Upper lobe of left lung (tissue), 6 donors: Measurements from ENCODE around the gene TENM3. TPM values are rescaled to one million over a fixed set of nuclear protein-coding genes. Genes with fewer than 3 reads are reported as not detected.

ENCODE experiments used
- ATAC-seq, 2 donors: fragments of 200-7000 bp; cut with Tn5 transposase; one replicate each; pipeline ENCODE4 v1.9.1; 2022; ENCODE audit warnings: mild to moderate bottlenecking in 2 of 2, moderate library complexity in 2 of 2; ENCODE audit not compliant: low FRiP score in 2 of 2
- DNase-seq, 2 donors: peaks; one replicate each; pipeline ENCODE4 v3.0.0-alpha.2; 2019 to 2020
- H3K27ac ChIP-seq, 4 donors: fragments of 200-600 bp; sonication (generic); one replicate each; pipeline ENCODE4 v1.5.1; 2016 to 2019
- H3K27me3 ChIP-seq, 4 donors: fragments of 200-600 bp; sonication (generic); one replicate each; pipeline ENCODE4 v1.5.1; 2017 to 2019
- H3K36me3 ChIP-seq, 4 donors: fragments of 200-600 bp; sonication (generic); one replicate each; pipeline ENCODE4 v1.5.1; 2016 to 2019
- H3K4me1 ChIP-seq, 4 donors: fragments of 200-600 bp; sonication (generic); one replicate each; pipeline ENCODE4 v1.5.1; 2018 to 2019
- H3K4me3 ChIP-seq, 4 donors: fragments of 200-600 bp; sonication (generic); one replicate each; pipeline ENCODE4 v1.5.1; 2017 to 2019; ENCODE audit warnings: mild to moderate bottlenecking in 2 of 4, moderate library complexity in 1 of 4
- H3K9me3 ChIP-seq, 4 donors: fragments of 200-600 bp; sonication (generic); one replicate each; pipeline ENCODE4 v1.5.1; 2018 to 2019
- EP300 ChIP-seq, 4 donors: sonication (generic); formaldehyde crosslinking; IDR thresholded peaks; one replicate each; pipeline ENCODE4 v1.5.1; 2017; ENCODE audit warnings: antibody characterized with exemption in 4 of 4, control low read depth in 2 of 4
- POLR2A ChIP-seq, 4 donors: fragments of 450-650 bp; IDR thresholded peaks; one replicate each; pipeline ENCODE4 v1.5.1; 2016 to 2017; ENCODE audit warnings: antibody characterized with exemption in 4 of 4, mild to moderate bottlenecking in 2 of 4
- POLR2AphosphoS5 ChIP-seq, 2 donors: sonication (generic); formaldehyde crosslinking; IDR thresholded peaks; one replicate each; pipeline ENCODE4 v1.5.1; 2017; ENCODE audit warnings: antibody characterized with exemption in 2 of 2
- WGBS, 2 donors: methylation state at CpG; one replicate each; pipeline ENCODE4 v1.1.5; 2017 to 2018; 5-methylcytosine and 5-hydroxymethylcytosine counted together
- total RNA-seq, 6 donors: library from RNA; depleted of rRNA in 4 of 6; stranded (reverse); fragments of >200 nt in 4 of 6; gene quantifications; one replicate each; pipeline versions ENCODE4 v1.1.0 to v1.2.1, GENCODE V29; 2016 to 2021
- TF ChIP-seq, protein P1 (sequence below), 6 experiments: fragments of 450-650 bp in 4 of 6; fragments of 200-600 bp in 2 of 6; sonication (generic) in 2 of 6; IDR thresholded peaks; one replicate each; pipeline ENCODE4 v1.5.1; 2016 to 2019; ENCODE audit warnings: antibody characterized with exemption in 6 of 6
- donor health status: DM: no; HTN: no; CAD: no; lungs with moderate emphysema.
- donor health status: DM: no; HTN: yes; CAD: no; lungs with severe emphysema.

Gene TENM3
- total RNA-seq, 6 donors from 2014 or later: 0.33 to 7.1 (median 1.1) TPM

DNA sequence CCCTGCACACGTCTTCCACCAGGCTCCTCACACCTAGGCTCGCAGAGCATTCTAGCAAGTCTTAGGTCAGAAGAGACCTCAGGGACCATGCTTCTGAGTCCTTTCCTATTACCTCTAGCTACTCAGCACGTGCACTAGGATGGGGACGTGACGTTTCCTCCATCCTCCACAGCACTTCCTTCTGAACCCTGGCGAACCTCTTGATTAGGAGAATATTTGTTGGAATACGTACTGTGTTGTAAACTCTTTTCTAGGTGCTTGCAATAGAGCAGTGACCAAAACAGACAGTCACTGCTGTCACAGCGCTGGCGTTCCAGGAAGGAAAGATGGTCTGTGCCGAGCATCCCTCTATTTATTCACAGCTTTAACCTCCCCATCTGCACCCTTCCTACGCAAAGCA is 12.9 kb upstream of the TENM3 start:
- H3K4me1 ChIP-seq: no peaks in the 10 kb centered on the region
- 74 to 77% methylated on average over 11 of the region's 11 CpGs for WGBS, 2 donors
- H3K27ac ChIP-seq: no peak overlapping the region
- no peaks in the 10 kb centered on the region for H3K36me3 ChIP-seq
- H3K27me3 ChIP-seq: no peaks in the 10 kb centered on the region
- H3K9me3 ChIP-seq: no peaks in the 10 kb centered on the region
- TF ChIP-seq, protein P1, sequence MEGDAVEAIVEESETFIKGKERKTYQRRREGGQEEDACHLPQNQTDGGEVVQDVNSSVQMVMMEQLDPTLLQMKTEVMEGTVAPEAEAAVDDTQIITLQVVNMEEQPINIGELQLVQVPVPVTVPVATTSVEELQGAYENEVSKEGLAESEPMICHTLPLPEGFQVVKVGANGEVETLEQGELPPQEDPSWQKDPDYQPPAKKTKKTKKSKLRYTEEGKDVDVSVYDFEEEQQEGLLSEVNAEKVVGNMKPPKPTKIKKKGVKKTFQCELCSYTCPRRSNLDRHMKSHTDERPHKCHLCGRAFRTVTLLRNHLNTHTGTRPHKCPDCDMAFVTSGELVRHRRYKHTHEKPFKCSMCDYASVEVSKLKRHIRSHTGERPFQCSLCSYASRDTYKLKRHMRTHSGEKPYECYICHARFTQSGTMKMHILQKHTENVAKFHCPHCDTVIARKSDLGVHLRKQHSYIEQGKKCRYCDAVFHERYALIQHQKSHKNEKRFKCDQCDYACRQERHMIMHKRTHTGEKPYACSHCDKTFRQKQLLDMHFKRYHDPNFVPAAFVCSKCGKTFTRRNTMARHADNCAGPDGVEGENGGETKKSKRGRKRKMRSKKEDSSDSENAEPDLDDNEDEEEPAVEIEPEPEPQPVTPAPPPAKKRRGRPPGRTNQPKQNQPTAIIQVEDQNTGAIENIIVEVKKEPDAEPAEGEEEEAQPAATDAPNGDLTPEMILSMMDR (IDR thresholded peaks at IDR 0.05): no peak
- TF ChIP-seq POLR2A (IDR thresholded peaks at IDR 0.05) (no peak), EP300 (IDR thresholded peaks at IDR 0.05) (no peak), POLR2AphosphoS5 (IDR thresholded peaks at IDR 0.05) (no peak)
- ATAC-seq: no peak
- no peak overlapping the region for H3K4me3 ChIP-seq
- DNase-seq: no peak

DNA sequence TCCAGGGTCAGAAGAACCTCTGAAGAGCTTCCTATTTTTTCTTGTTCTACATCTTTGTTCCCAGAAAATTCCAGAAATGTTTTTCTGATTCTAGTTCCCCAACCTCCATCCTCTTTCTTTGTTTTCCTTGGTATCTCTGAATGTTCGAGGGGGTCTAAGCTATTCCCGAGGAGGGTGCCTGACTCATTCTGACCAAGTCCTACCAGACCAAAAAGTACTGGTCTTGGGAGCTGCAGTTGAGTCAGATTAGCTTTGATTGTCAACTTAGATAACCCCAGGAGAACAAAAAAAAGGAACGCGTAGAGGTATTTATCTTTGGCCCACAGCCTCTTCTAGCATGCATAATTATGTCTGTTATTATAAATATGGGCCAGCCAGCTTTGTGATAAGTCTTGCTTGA is 12.1 kb upstream of the TENM3 start:
- H3K36me3 ChIP-seq: no peaks in the 10 kb centered on the region
- ATAC-seq (no peak), DNase-seq (no peak)
- no peaks in the 10 kb centered on the region for H3K9me3 ChIP-seq
- no peak overlapping the region for H3K4me3 ChIP-seq
- H3K27ac ChIP-seq: no peak overlapping the region
- H3K4me1 ChIP-seq: no peaks in the 10 kb centered on the region
- H3K27me3 ChIP-seq: no peaks in the 10 kb centered on the region
- 65 to 73% methylated on average over 4 of the region's 4 CpGs for WGBS, 2 donors
- TF ChIP-seq, protein P1 (IDR thresholded peaks at IDR 0.05): no peak
- TF ChIP-seq EP300 (IDR thresholded peaks at IDR 0.05) (no peak), POLR2A (IDR thresholded peaks at IDR 0.05) (no peak), POLR2AphosphoS5 (IDR thresholded peaks at IDR 0.05) (no peak)

DNA sequence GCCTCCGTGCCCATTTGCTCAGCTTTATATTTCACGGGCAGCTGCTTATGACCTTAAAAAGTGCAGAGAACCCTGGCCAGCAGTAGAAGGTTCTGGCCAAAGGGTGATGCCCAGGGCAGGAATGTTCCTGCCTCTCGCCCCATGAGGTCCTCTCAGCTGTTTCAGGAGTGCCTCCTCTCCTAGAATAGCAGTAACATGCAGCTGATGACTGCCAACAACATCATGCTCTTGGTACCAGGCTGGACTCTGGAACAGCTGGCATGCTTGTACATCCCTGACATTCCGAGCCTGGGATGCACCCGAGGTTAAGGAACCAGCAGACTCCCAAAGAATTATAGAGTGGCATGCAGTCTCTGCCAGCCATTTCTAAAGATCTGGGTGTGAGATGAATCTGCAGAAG is 11.7 kb upstream of the TENM3 start:
- H3K36me3 ChIP-seq: no peaks in the 10 kb centered on the region
- H3K9me3 ChIP-seq: no peaks in the 10 kb centered on the region
- H3K4me3 ChIP-seq: no peak overlapping the region
- H3K27me3 ChIP-seq: no peaks in the 10 kb centered on the region
- H3K27ac ChIP-seq: no peak overlapping the region
- ATAC-seq (no peak), DNase-seq (no peak)
- no peaks in the 10 kb centered on the region for H3K4me1 ChIP-seq
- TF ChIP-seq EP300 (IDR thresholded peaks at IDR 0.05): no peak
- TF ChIP-seq, protein P1 (IDR thresholded peaks at IDR 0.05): no peak
- TF ChIP-seq POLR2AphosphoS5 (IDR thresholded peaks at IDR 0.05): no peak
- no peak for TF ChIP-seq POLR2A (IDR thresholded peaks at IDR 0.05)
- 72 to 75% methylated on average over 5 of the region's 5 CpGs for WGBS, 2 donors

DNA sequence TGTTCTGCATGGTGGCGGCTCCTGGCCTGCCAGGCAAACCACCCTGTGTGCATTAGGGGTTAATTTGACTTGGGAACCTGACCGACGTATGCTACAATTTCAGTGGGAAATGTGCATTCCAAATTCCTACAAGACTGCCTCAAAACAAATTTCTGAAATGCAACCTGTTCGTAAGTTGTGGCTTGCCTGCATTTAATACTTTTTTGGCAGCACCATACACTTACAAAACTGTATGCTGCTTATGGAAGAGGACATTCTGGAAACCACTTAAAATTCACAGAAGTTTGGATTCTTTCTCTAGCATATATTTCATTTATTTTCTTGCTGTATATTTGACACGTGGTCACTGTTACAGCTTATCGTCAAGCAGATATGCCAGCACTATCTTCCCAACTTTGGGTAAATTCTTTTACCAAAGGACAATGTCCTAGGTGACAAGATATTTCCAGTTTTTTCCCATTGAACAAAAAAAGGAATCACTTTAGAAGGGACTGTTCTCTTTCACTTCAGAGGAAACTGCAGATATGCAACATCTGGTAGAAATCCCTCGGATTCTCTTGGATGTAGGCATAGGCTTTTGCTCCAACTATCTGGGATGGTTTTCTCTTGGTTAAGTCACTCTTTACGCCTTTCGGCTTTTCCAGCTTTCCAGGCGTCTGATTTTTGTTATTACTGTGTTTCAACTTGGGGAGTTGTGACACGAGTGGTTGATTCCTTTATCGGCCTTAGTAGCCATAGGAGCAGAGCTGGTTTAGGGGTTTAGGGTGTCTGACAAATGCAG is 9.7 kb upstream of the TENM3 start:
- 76 to 80% methylated on average over 12 of the region's 12 CpGs for WGBS, 2 donors
- no peaks in the 10 kb centered on the region for H3K27me3 ChIP-seq
- no peak for ATAC-seq
- H3K9me3 ChIP-seq: no peaks in the 10 kb centered on the region
- H3K36me3 ChIP-seq: no peaks in the 10 kb centered on the region
- TF ChIP-seq POLR2AphosphoS5 (IDR thresholded peaks at IDR 0.05) (no peak), POLR2A (IDR thresholded peaks at IDR 0.05) (no peak)
- DNase-seq: no peak
- no peak overlapping the region for H3K4me3 ChIP-seq
- no peaks in the 10 kb centered on the region for H3K4me1 ChIP-seq
- no peak overlapping the region for H3K27ac ChIP-seq

DNA sequence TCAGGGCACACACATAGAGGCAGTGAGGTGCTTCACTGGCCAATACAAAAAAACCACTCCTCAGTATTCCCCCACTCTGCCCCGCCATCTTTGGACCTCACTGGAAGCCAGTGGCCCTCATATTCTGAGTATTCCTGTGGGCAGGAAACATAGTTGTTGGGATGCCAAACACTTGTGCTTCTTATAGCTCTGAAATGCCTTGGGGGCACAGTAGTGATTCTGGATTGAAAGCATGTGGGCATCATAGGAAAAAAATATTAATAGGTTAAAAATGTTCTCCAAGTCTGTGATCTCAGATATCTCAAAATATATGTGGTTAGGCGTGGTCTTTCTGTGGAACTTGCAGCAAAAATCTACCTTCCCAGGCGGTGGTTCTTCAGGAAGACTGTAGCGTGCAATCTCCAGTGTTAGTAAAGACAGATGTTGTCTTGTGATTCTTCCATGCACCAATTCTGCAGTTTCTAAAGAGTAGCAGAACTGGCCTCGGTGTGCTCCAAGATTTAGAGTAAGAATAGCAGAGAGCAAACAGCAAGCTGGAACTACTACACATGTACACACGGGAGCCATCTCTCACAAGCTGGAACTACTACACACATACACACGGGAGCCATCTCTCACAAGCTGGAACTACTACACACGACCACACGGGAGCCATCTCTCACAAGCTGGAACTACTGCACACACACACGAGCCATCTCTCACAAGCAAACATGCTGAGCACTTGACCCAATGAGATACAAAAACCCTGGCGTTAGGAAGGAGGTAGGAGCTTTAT is 8.0 kb upstream of the TENM3 start:
- Histone ChIP-seq H3K9me3 (no peaks in the 10 kb centered on the region), H3K27me3 (no peaks in the 10 kb centered on the region), H3K36me3 (no peaks in the 10 kb centered on the region), H3K4me1 (no peaks in the 10 kb centered on the region), H3K4me3 (no peak overlapping the region), H3K27ac (no peak overlapping the region)
- ATAC-seq (no peak), DNase-seq (no peak)
- no peak for TF ChIP-seq EP300 (IDR thresholded peaks at IDR 0.05)
- no peak for TF ChIP-seq POLR2A (IDR thresholded peaks at IDR 0.05)
- no peak for TF ChIP-seq POLR2AphosphoS5 (IDR thresholded peaks at IDR 0.05)
- TF ChIP-seq, protein P1 (IDR thresholded peaks at IDR 0.05): no peak
- 62 to 64% methylated on average over 11 of the region's 11 CpGs for WGBS, 2 donors
